GM10248 (cell line): ENCODE measurements around the gene CYLD.

Experiments
- CTCF ChIA-PET: fragments of 300-600 bp; sonication (Branson Sonifier 250); formaldehyde crosslinking; extraction: SDS; loops from one replicate; lab custom pipeline; 2021; ENCODE audit warnings: antibody characterized with exemption; lab: Yijun Ruan, JAX
- POLR2A ChIA-PET: fragments of 350-650 bp; sonication (Branson Sonifier 250); formaldehyde crosslinking; extraction: SDS; loops from one replicate; lab custom pipeline; 2020; ENCODE audit warnings: antibody characterized with exemption; lab: Yijun Ruan, JAX
- DNase-seq: peaks from one replicate; pipeline ENCODE4 v3.0.0; 2012; ENCODE audit errors: extremely low spot score
- TF ChIP-seq, protein P1 (sequence below): IDR thresholded peaks from 2 replicates; pipeline ENCODE4 v1.5.1; 2012; ENCODE audit warnings: mild to moderate bottlenecking, low read depth; ENCODE audit errors: extremely low read depth, missing control alignments, control extremely low read depth

The CYLD gene

DNA sequence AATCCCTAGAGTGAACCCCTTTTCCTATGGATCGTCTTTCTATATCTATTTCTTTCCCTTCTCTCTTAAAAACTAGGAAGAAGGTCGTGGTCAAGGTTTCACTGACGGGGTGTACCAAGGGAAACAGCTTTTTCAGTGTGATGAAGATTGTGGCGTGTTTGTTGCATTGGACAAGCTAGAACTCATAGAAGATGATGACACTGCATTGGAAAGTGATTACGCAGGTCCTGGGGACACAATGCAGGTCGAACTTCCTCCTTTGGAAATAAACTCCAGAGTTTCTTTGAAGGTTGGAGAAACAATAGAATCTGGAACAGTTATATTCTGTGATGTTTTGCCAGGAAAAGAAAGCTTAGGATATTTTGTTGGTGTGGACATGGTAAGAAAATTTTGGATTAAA is 9.6 kb downstream of the CYLD start:
- TF ChIP-seq, protein P1, sequence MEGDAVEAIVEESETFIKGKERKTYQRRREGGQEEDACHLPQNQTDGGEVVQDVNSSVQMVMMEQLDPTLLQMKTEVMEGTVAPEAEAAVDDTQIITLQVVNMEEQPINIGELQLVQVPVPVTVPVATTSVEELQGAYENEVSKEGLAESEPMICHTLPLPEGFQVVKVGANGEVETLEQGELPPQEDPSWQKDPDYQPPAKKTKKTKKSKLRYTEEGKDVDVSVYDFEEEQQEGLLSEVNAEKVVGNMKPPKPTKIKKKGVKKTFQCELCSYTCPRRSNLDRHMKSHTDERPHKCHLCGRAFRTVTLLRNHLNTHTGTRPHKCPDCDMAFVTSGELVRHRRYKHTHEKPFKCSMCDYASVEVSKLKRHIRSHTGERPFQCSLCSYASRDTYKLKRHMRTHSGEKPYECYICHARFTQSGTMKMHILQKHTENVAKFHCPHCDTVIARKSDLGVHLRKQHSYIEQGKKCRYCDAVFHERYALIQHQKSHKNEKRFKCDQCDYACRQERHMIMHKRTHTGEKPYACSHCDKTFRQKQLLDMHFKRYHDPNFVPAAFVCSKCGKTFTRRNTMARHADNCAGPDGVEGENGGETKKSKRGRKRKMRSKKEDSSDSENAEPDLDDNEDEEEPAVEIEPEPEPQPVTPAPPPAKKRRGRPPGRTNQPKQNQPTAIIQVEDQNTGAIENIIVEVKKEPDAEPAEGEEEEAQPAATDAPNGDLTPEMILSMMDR: no peak
- CTCF ChIA-PET: interaction anchor here (0.8 to 9.0 kb wide), 6 partner anchors 15 to 541 kb away, joined by 3 to 120 read pairs (median 4); no protein-coding TSS in a partner anchor
- DNase-seq: no peak
- POLR2A ChIA-PET: no interaction called here

DNA sequence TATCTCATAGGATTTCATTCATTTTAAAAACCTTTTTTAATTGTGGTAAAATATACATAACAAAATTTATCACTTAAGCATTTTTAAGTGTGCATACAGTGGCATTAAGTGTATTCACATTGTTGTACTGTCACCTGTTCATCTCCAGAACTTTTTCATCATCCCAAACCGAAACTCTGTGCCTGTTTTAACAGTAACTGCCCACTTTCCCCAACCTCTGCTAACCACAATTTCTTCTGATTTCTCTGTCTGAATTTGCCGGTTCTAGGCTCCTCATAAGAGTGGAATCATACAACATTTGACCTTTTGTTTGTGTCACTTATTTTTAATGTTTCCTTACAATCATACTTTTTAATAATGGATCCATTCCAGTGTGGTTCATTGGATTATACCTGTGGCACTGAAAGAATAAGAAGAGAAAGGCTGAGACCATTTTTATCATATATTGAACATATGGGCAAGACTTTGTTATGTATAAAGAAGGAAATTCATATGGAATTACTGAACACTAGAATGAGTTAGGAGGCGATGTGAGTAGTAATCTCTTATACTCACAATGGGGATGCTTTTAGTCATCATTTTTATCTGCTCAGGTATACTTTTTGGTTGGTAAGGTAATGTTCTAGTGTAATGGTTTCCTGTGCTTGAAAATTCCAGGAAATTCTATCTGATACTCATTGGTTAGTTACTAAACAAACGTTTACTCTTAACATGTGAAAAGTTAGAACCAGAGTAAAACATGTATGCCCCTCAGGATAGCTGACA is 10.8 kb downstream of the CYLD start:
- POLR2A ChIA-PET: no interaction called here
- TF ChIP-seq, protein P1: no peak
- CTCF ChIA-PET: interaction anchor here (1.2 to 9.0 kb wide), 2 partner anchors 54 to 84 kb away, joined by 3 to 120 read pairs; no protein-coding TSS in a partner anchor
- no peak for DNase-seq

DNA sequence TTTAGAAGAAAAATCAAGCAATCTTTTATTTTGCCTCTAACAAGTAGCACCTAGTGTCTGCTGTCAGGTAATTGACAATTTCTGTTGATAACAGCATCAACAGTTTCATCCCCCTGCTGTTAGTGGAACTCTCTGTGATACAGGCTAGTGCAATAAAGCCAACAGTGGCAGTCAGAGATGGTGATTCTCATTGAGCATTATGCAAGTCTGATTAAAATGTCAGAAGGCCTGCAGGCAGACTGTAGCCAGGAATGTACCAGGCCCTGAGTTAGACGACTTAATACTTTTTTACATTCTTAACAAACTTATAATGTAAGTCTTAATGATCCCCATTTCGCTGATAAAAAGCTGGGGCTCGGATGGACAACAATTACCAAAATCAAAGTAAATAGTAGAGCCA is 14.6 kb downstream of the CYLD start:
- DNase-seq: no peak
- POLR2A ChIA-PET: no interaction called here
- CTCF ChIA-PET: interaction anchor here (1.0 to 4.1 kb wide), 7 partner anchors 11 to 91 kb away, joined by 3 to 38 read pairs (median 3); no protein-coding TSS in a partner anchor
- TF ChIP-seq, protein P1: no peak

DNA sequence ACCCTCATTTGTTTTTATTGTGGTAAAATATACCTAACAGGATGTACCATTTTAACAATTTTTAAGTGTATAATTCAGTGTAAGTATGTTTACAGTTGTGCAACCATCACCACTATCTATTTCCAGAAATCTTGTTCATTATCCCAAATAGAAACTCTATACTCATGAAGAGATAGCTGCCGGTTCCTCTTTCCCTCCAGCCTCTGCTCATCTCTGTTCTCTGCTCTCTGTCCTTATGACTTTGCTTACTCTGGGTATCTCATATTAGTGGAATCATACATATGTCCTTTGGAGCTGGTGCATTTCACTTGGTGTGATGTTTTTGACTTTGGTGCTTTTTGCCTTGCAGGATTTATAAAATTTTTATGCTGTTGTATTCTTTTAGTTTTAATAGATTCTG is 19.4 kb downstream of the CYLD start:
- POLR2A ChIA-PET: no interaction called here
- DNase-seq: no peak
- TF ChIP-seq, protein P1: no peak
- CTCF ChIA-PET: interaction anchor here (1.5 kb wide), 1 partner anchor 45 kb away, joined by 4 read pairs; no protein-coding TSS in a partner anchor

DNA sequence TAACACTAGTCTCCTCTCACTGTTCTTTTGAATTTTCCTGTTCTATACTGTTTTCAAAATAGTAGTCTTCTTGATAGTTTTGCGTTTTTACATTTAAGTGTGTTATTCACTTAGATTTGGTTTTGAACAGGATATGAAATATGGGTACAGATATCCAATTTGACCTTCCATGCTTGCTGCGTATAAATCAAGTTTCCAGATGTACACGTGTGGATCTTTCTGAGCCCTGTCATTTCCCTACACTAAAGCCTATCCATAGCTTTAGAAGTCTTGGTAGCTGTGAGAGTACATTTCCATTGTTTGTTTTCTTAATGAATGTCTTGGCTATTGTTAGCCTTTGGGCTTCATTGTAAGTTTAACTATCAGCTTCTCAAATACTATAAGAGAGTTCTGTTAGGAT is 20.4 kb downstream of the CYLD start:
- ChIA-PET POLR2A (no interaction called here), CTCF (interaction anchor here (0.6 kb wide), 1 partner anchor 44 kb away, joined by 4 read pairs; no protein-coding TSS in a partner anchor)
- no peak for DNase-seq
- TF ChIP-seq, protein P1: no peak

DNA sequence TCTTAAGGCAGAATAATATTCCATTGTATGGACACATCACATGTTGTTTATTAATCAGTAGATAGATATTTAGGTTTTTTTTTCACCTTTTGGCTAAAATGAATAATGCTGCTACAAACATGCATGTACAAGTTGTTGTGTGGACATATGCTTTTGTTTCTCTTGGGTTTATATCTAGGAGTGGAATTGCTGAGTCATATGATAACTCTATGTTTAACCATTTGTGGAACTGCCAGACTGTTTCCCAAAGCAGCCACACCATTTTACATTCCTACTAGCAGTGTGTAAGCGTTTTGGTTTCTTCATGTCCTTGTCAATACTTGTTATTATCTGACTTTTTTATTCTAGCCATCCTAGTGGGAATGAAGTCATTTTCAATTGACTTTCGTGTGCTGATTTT is 21.3 kb downstream of the CYLD start:
- TF ChIP-seq, protein P1: no peak
- no peak for DNase-seq
- ChIA-PET POLR2A (no interaction called here), CTCF (interaction anchor here (1.5 kb wide), 1 partner anchor 98 kb away, joined by 6 read pairs; no protein-coding TSS in a partner anchor)
